RPMI7951 (cell line): ENCODE results near the gene NTNG1. TPM values are rescaled to one million over a fixed set of nuclear protein-coding genes. Genes with fewer than 3 reads are reported as not detected.
"Not testable (repeated sequence)": the region's sequence is repeated elsewhere in the genome, so short reads cannot be mapped to it uniquely, and the experiment has no call there.

Experiments used
- DNase-seq: peaks from one replicate; pipeline ENCODE4 v3.0.0-alpha.2; 2012; ENCODE audit warnings: low read depth
- total RNA-seq: library from RNA; depleted of rRNA; stranded (reverse); fragments of >200 nt; shearing (Covaris generic); gene quantifications from 2 replicates; pipeline ENCODE4 v1.2.3, GENCODE V29; 2014

The NTNG1 gene
- total RNA-seq, 1 experiment from 2014 or later = not detected

- DNase-seq = no peak
Measured at GRCh38 chr1:107142666-107143065, 1.8 kb downstream of the NTNG1 start.

- DNase-seq = no peak
Measured at GRCh38 chr1:107145637-107146036, 4.8 kb downstream of the NTNG1 start.

GRCh38 chr1:107147843-107148242 lies 7.0 kb downstream of the NTNG1 start:
- no peak for DNase-seq

- no peak for DNase-seq
Measured at GRCh38 chr1:107149946-107150345, 9.1 kb downstream of the NTNG1 start.

GRCh38 chr1:107151295-107151694 lies 10.5 kb downstream of the NTNG1 start:
- no peak for DNase-seq

- no peak for DNase-seq
Measured at GRCh38 chr1:107152395-107152794, 11.6 kb downstream of the NTNG1 start.

GRCh38 chr1:107153014-107153413 lies 12.2 kb downstream of the NTNG1 start:
- DNase-seq = no peak

- DNase-seq = no peak
Measured at GRCh38 chr1:107158496-107158895, 17.7 kb downstream of the NTNG1 start.

GRCh38 chr1:107158991-107159390 lies 18.2 kb downstream of the NTNG1 start:
- no peak for DNase-seq

- no peak for DNase-seq
Measured at GRCh38 chr1:107162745-107163144, 21.9 kb downstream of the NTNG1 start.

- DNase-seq = not testable (repeated sequence)
Measured at GRCh38 chr1:107164901-107165300, 24.1 kb downstream of the NTNG1 start.

GRCh38 chr1:107169615-107170014 lies 28.8 kb downstream of the NTNG1 start:
- no peak for DNase-seq

GRCh38 chr1:107171333-107171732 lies 30.5 kb downstream of the NTNG1 start:
- DNase-seq = no peak

- DNase-seq = no peak
Measured at GRCh38 chr1:107172450-107173170, 31.8 kb downstream of the NTNG1 start.

- no peak for DNase-seq
Measured at GRCh38 chr1:107175102-107175909, 34.5 kb downstream of the NTNG1 start.

- DNase-seq = no peak
Measured at GRCh38 chr1:107181253-107181969, 40.6 kb downstream of the NTNG1 start.

GRCh38 chr1:107183011-107183410 lies 42.2 kb downstream of the NTNG1 start:
- no peak for DNase-seq

GRCh38 chr1:107184888-107185287 lies 44.0 kb downstream of the NTNG1 start:
- DNase-seq = no peak

- DNase-seq = no peak
Measured at GRCh38 chr1:107187399-107187798, 46.6 kb downstream of the NTNG1 start.

- no peak for DNase-seq
Measured at GRCh38 chr1:107188160-107188559, 47.3 kb downstream of the NTNG1 start.

GRCh38 chr1:107194380-107194779 lies 53.5 kb downstream of the NTNG1 start:
- no peak for DNase-seq

- DNase-seq = no peak
Measured at GRCh38 chr1:107195476-107195875, 54.6 kb downstream of the NTNG1 start.
